Natural killer cell (primary cell): ENCODE data around the gene RASAL3. TPM values are rescaled to one million over a fixed set of nuclear protein-coding genes. Genes with fewer than 3 reads are reported as not detected.
A peak's percentile ranks its signal among the peaks of the same experiment; 100 is the strongest.
"Not testable (repeated sequence)": the region's sequence is repeated elsewhere in the genome, so short reads cannot be mapped to it uniquely, and the experiment has no call there.

Source experiments
- ATAC-seq, 3 donors: fragments of 150-1000 bp in 2 of 3; fragments of 200-7000 bp in 1 of 3; cut with Tn5 transposase; 1 replicate in 1 of 3; 2 replicates in 2 of 3; pipeline ENCODE4 v1.10.0; 2021; ENCODE audit warnings: mild to moderate bottlenecking in 2 of 3, moderate library complexity in 2 of 3
- DNase-seq, 2 donors: peaks; one replicate each; pipeline versions ENCODE4 v3.0.0 to v3.0.0-alpha.2; 2013 to 2021; ENCODE audit warnings: mixed read lengths in 1 of 2
- H3K27ac ChIP-seq: one replicate; pipeline ENCODE4 v1.5.1; 2013; ENCODE audit warnings: mild to moderate bottlenecking, low read length
- H3K27me3 ChIP-seq: one replicate; pipeline ENCODE4 v1.6.1; 2013; ENCODE audit warnings: low read length; ENCODE audit not compliant: control insufficient read depth, insufficient read depth
- H3K36me3 ChIP-seq: one replicate; pipeline ENCODE4 v1.6.1; 2013; ENCODE audit warnings: low read length; ENCODE audit not compliant: control insufficient read depth, insufficient read depth
- H3K4me1 ChIP-seq: one replicate; pipeline ENCODE4 v1.6.1; 2013; ENCODE audit warnings: low read length; ENCODE audit not compliant: control insufficient read depth, insufficient read depth
- H3K4me3 ChIP-seq: one replicate; pipeline ENCODE4 v1.5.1; 2013; ENCODE audit warnings: low read length
- H3K9me3 ChIP-seq: one replicate; pipeline ENCODE4 v1.6.1; 2013; ENCODE audit warnings: low read length; ENCODE audit not compliant: control insufficient read depth, insufficient read depth
- H3K27ac Mint-ChIP-seq, 2 donors: one replicate each; pipeline ENCODE4 v1.8.0; 2022; ENCODE audit warnings: mild to moderate bottlenecking in 2 of 2, mixed read lengths in 2 of 2, moderate library complexity in 1 of 2
- H3K27me3 Mint-ChIP-seq, 2 donors: one replicate each; pipeline ENCODE4 v1.8.0; 2022; ENCODE audit warnings: low read depth in 2 of 2, mixed read lengths in 2 of 2
- H3K36me3 Mint-ChIP-seq: one replicate; pipeline ENCODE4 v1.8.0; 2022; ENCODE audit warnings: mixed read lengths
- H3K4me1 Mint-ChIP-seq, 2 donors: one replicate each; pipeline ENCODE4 v1.8.0; 2022; ENCODE audit warnings: mixed read lengths in 2 of 2
- H3K4me3 Mint-ChIP-seq: one replicate; pipeline ENCODE4 v1.8.0; 2022; ENCODE audit warnings: mild to moderate bottlenecking, moderate library complexity, mixed read lengths
- H3K9me3 Mint-ChIP-seq, 2 donors: one replicate each; pipeline ENCODE4 v1.8.0; 2022; ENCODE audit warnings: mixed read lengths in 2 of 2
- CTCF ChIP-seq: fragments of 200-600 bp; IDR thresholded peaks from one replicate; pipeline ENCODE4 v1.8.0; 2022; ENCODE audit warnings: antibody characterized with exemption
- WGBS: methylation state at CpG from one replicate; pipeline ENCODE4 v1.1.7; 2013; ENCODE audit warnings: missing lambda C conversion rate; ENCODE audit not compliant: insufficient coverage; 5-methylcytosine and 5-hydroxymethylcytosine counted together
- intact Hi-C: fragments of 100-400 bp; cut with micrococcal nuclease; formaldehyde crosslinking; loops from one replicate; pipeline ENCODE4 v1.14.2; 2022
- total RNA-seq, 4 donors: library from RNA; stranded (reverse); fragments of 120-200 nt in 1 of 4; gene quantifications; one replicate each; pipeline versions ENCODE4 v1.2.3 to v1.2.4, GENCODE V29; 2013 to 2022

The RASAL3 gene
- total RNA-seq, 3 donors from 2014 or later (not counting 1 experiment from before 2014, with no cell fraction given) = 217 to 283 (median 224) TPM

GRCh38 chr19:15475169-15475568 is 10.8 kb upstream of the RASAL3 start:
- no peaks in the 10 kb centered on the region for H3K27me3 Mint-ChIP-seq
- ATAC-seq (no peak), DNase-seq (no peak)
- no peak overlapping the region for H3K4me3 Mint-ChIP-seq
- no peak overlapping the region for H3K27ac ChIP-seq
- H3K9me3 ChIP-seq = no peaks in the 10 kb centered on the region
- H3K36me3 ChIP-seq = no peaks in the 10 kb centered on the region
- H3K36me3 Mint-ChIP-seq = no peaks in the 10 kb centered on the region
- H3K4me3 ChIP-seq = no peak overlapping the region
- H3K4me1 ChIP-seq = peaks cover 20% of the 10 kb centered on the region
- 94% methylated on average over 3 of the region's 4 CpGs for WGBS
- H3K4me1 Mint-ChIP-seq = peaks cover 11 to 28% of the 10 kb centered on the region in 2 donors
- TF ChIP-seq CTCF = no peak
- intact Hi-C loops = no loop called here
- no peak overlapping the region for H3K27ac Mint-ChIP-seq
- no peaks in the 10 kb centered on the region for H3K27me3 ChIP-seq
- H3K9me3 Mint-ChIP-seq = no peaks in the 10 kb centered on the region

- H3K9me3 ChIP-seq, H3K36me3 ChIP-seq, H3K36me3 Mint-ChIP-seq, DNase-seq, intact Hi-C loops, H3K27ac Mint-ChIP-seq, H3K27me3 Mint-ChIP-seq, H3K27me3 ChIP-seq, ATAC-seq, H3K4me3 Mint-ChIP-seq, H3K9me3 Mint-ChIP-seq, H3K27ac ChIP-seq, H3K4me3 ChIP-seq: not testable (repeated sequence)
- 74% methylated on average over 3 of the region's 4 CpGs for WGBS
- H3K4me1 ChIP-seq = peaks cover 29% of the 10 kb centered on the region
- H3K4me1 Mint-ChIP-seq = peaks cover 25 to 33% of the 10 kb centered on the region in 2 donors
Measured at GRCh38 chr19:15473821-15474220, 9.5 kb upstream of the RASAL3 start.

- Histone ChIP-seq H3K36me3 (no peaks in the 10 kb centered on the region), H3K9me3 (no peaks in the 10 kb centered on the region), H3K27me3 (no peaks in the 10 kb centered on the region), H3K4me1 (peaks cover 39% of the 10 kb centered on the region), H3K27ac (no peak overlapping the region), H3K4me3 (no peak overlapping the region)
- Mint-ChIP-seq H3K27ac (no peak overlapping the region), H3K9me3 (no peaks in the 10 kb centered on the region), H3K4me3 (peak overlapping the region; percentile 45), H3K4me1 (peaks cover 43 to 46% of the 10 kb centered on the region in 2 donors), H3K27me3 (peaks cover 0 to 9% of the 10 kb centered on the region in 2 donors), H3K36me3 (no peaks in the 10 kb centered on the region)
- no peak for TF ChIP-seq CTCF
- 81% methylated on average over 31 of the region's 31 CpGs for WGBS
- intact Hi-C loops = no loop called here
- DNase-seq (peak in 1 of 2 donors; percentile 9), ATAC-seq (no peak)
Measured at GRCh38 chr19:15471639-15472101, 7.3 kb upstream of the RASAL3 start.

- Histone ChIP-seq H3K4me3 (peak overlapping the region; percentile 49), H3K27ac (no peak overlapping the region), H3K9me3 (no peaks in the 10 kb centered on the region), H3K4me1 (peaks cover 50% of the 10 kb centered on the region), H3K36me3 (no peaks in the 10 kb centered on the region), H3K27me3 (no peaks in the 10 kb centered on the region)
- no peak for TF ChIP-seq CTCF
- peaks cover 0 to 9% of the 10 kb centered on the region in 2 donors for H3K27me3 Mint-ChIP-seq
- 2% methylated on average over 65 of the region's 65 CpGs for WGBS
- H3K36me3 Mint-ChIP-seq = no peaks in the 10 kb centered on the region
- ATAC-seq = peak; percentile 67 to 76 (median 74)
- DNase-seq = peak; percentile 17 to 53
- peak overlapping the region; percentile 89 for H3K4me3 Mint-ChIP-seq
- no peaks in the 10 kb centered on the region for H3K9me3 Mint-ChIP-seq
- H3K27ac Mint-ChIP-seq = peak overlapping the region in 1 of 2 donors; percentile 82
- intact Hi-C loops = loop anchor here (10.0 kb wide), 1 partner anchor 205 kb away; no protein-coding TSS in a partner anchor
- H3K4me1 Mint-ChIP-seq = peaks cover 41 to 46% of the 10 kb centered on the region in 2 donors
Measured at GRCh38 chr19:15469513-15470297, 5.4 kb upstream of the RASAL3 start.
